B cell (primary cell): ENCODE measurements around the gene SIK1.
"Not testable (repeated sequence)": the region's sequence is repeated elsewhere in the genome, so short reads cannot be mapped to it uniquely, and the experiment has no call there.

Source experiments
- CTCF ChIP-seq: fragments of 200-600 bp; IDR thresholded peaks from one replicate; pipeline ENCODE4 v1.8.0; 2022; ENCODE audit warnings: antibody characterized with exemption, mild to moderate bottlenecking
- EZH2 ChIP-seq: IDR thresholded peaks from 2 replicates; pipeline ENCODE4 v1.6.1; 2012; ENCODE audit warnings: borderline replicate concordance, low read depth, mild to moderate bottlenecking, moderate library complexity, low read length; ENCODE audit not compliant: insufficient read depth, poor library complexity, severe bottlenecking

- not testable (repeated sequence) for TF ChIP-seq CTCF, EZH2
Measured at GRCh38 chr21:43442571-43442970, 15.6 kb upstream of the SIK1 start.
